H1 (cell line): ENCODE data around the gene FAT2. TPM values are rescaled to one million over a fixed set of nuclear protein-coding genes. Genes with fewer than 3 reads are reported as not detected.

ENCODE experiments used
- CHD2 ChIP-seq: IDR thresholded peaks from 2 replicates; pipeline ENCODE4 v1.6.1; 2012; ENCODE audit warnings: low read length, improper control_type of control experiment
- CTBP2 ChIP-seq: IDR thresholded peaks from 2 replicates; pipeline ENCODE4 v1.7.0; 2011; ENCODE audit warnings: borderline replicate concordance, mild to moderate bottlenecking, moderate library complexity, mixed read lengths, low read length; ENCODE audit not compliant: insufficient read depth, insufficient read length
- MAFK ChIP-seq: IDR thresholded peaks from 2 replicates; pipeline ENCODE4 v1.6.1; 2012; ENCODE audit warnings: low read depth, mild to moderate bottlenecking, improper control_type of control experiment, low read length
- NRF1 ChIP-seq: IDR thresholded peaks from 2 replicates; pipeline ENCODE4 v1.6.1; 2011; ENCODE audit warnings: mild to moderate bottlenecking, low read depth, low read length, improper control_type of control experiment
- POLR2AphosphoS5 ChIP-seq: IDR thresholded peaks from 2 replicates; pipeline ENCODE4 v1.6.1; 2011; ENCODE audit warnings: low read depth, low read length
- RFX5 ChIP-seq: IDR thresholded peaks from 2 replicates; pipeline ENCODE4 v1.6.1; 2011; ENCODE audit warnings: low read depth, low read length, improper control_type of control experiment, borderline replicate concordance
- SP2 ChIP-seq: IDR thresholded peaks from 2 replicates; pipeline ENCODE4 v1.6.1; 2012; ENCODE audit warnings: mild to moderate bottlenecking, low read length, inconsistent platforms
- SRF ChIP-seq: IDR thresholded peaks from 2 replicates; pipeline ENCODE4 v1.6.1; 2011; ENCODE audit warnings: mild to moderate bottlenecking, low read depth, low read length, moderate library complexity
- polyA plus RNA-seq, 7 experiments: library from polyadenylated mRNA; depleted of rRNA in 3 of 7; stranded (reverse) in 5 of 7; unstranded in 2 of 7; fragments of >200 nt in 5 of 7; fragments of 200-250 nt in 2 of 7; gene quantifications; 1 replicate in 5 of 7; 2 replicates in 1 of 7; 4 replicates in 1 of 7; pipeline versions ENCODE4 v1.2.1 to v1.2.3, GENCODE V29; 2011 to 2013; ENCODE audit warnings: missing spikeins in 2 of 7, mixed read lengths in 2 of 7
- total RNA-seq: library from RNA; stranded (reverse); fragmentation: NEBNext Ultra II Directional; extraction: Animal tissue kit (Norgen Biotek cat#: 25700); gene quantifications from 2 replicates; pipeline ENCODE4 v1.2.1, GENCODE V29; 2021
- TF ChIP-seq, protein P1 (sequence below): fragments of 300-600 bp; sonication (generic); IDR thresholded peaks from 2 replicates; pipeline ENCODE4 v1.7.1; 2012; ENCODE audit warnings: low read length, moderate library complexity, mild to moderate bottlenecking, inconsistent platforms; ENCODE audit not compliant: insufficient replicate concordance
- TF ChIP-seq, protein P2 (sequence below): IDR thresholded peaks from 2 replicates; pipeline ENCODE4 v1.6.1; 2011; ENCODE audit warnings: low read length, improper control_type of control experiment

FAT2 gene
- total and polyA plus RNA-seq, 2 of the 8 experiments (the other 6 are each of a cell fraction or from before 2014, with no cell fraction given) = 0.12 to 0.30 TPM

DNA sequence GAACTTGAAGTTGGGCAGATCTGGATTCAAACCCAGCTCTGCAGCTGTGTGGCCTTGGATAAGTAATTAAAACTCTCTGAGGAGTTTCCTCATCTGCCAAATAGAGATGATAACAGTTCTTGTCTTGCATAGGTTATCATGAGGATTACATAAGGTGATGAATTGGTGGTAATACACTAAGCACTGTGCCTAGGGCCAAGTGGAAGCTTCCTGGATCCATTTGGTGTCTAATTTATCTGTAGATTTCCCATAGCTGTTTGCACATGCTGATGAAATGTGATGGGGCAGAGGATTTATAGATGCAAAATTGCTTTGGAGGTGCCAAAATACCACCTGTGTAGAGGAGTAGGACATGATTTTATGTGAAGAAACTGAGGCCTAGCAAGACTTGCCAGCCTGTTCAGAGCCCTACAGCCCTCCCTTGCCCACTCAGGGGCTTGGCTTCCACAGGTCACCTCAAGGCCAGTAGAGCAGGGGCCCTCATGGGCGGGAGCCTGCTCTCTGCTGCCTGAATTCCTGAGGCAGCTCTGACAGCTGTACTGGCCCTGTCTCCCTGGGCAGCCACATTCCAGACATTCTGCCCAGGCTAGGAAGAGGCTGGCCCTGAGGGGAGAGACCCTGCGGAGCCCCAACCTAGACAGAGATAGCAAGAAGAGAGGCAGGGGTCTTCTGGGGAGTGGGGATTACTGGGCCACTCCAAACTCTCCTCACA is 5.9 kb upstream of the FAT2 start (continued):
- TF ChIP-seq SRF (no peak), RFX5 (no peak), SP2 (no peak), NRF1 (no peak), CHD2 (no peak), CTBP2 (peak; percentile 100), POLR2AphosphoS5 (no peak), MAFK (no peak)
- TF ChIP-seq, protein P1, sequence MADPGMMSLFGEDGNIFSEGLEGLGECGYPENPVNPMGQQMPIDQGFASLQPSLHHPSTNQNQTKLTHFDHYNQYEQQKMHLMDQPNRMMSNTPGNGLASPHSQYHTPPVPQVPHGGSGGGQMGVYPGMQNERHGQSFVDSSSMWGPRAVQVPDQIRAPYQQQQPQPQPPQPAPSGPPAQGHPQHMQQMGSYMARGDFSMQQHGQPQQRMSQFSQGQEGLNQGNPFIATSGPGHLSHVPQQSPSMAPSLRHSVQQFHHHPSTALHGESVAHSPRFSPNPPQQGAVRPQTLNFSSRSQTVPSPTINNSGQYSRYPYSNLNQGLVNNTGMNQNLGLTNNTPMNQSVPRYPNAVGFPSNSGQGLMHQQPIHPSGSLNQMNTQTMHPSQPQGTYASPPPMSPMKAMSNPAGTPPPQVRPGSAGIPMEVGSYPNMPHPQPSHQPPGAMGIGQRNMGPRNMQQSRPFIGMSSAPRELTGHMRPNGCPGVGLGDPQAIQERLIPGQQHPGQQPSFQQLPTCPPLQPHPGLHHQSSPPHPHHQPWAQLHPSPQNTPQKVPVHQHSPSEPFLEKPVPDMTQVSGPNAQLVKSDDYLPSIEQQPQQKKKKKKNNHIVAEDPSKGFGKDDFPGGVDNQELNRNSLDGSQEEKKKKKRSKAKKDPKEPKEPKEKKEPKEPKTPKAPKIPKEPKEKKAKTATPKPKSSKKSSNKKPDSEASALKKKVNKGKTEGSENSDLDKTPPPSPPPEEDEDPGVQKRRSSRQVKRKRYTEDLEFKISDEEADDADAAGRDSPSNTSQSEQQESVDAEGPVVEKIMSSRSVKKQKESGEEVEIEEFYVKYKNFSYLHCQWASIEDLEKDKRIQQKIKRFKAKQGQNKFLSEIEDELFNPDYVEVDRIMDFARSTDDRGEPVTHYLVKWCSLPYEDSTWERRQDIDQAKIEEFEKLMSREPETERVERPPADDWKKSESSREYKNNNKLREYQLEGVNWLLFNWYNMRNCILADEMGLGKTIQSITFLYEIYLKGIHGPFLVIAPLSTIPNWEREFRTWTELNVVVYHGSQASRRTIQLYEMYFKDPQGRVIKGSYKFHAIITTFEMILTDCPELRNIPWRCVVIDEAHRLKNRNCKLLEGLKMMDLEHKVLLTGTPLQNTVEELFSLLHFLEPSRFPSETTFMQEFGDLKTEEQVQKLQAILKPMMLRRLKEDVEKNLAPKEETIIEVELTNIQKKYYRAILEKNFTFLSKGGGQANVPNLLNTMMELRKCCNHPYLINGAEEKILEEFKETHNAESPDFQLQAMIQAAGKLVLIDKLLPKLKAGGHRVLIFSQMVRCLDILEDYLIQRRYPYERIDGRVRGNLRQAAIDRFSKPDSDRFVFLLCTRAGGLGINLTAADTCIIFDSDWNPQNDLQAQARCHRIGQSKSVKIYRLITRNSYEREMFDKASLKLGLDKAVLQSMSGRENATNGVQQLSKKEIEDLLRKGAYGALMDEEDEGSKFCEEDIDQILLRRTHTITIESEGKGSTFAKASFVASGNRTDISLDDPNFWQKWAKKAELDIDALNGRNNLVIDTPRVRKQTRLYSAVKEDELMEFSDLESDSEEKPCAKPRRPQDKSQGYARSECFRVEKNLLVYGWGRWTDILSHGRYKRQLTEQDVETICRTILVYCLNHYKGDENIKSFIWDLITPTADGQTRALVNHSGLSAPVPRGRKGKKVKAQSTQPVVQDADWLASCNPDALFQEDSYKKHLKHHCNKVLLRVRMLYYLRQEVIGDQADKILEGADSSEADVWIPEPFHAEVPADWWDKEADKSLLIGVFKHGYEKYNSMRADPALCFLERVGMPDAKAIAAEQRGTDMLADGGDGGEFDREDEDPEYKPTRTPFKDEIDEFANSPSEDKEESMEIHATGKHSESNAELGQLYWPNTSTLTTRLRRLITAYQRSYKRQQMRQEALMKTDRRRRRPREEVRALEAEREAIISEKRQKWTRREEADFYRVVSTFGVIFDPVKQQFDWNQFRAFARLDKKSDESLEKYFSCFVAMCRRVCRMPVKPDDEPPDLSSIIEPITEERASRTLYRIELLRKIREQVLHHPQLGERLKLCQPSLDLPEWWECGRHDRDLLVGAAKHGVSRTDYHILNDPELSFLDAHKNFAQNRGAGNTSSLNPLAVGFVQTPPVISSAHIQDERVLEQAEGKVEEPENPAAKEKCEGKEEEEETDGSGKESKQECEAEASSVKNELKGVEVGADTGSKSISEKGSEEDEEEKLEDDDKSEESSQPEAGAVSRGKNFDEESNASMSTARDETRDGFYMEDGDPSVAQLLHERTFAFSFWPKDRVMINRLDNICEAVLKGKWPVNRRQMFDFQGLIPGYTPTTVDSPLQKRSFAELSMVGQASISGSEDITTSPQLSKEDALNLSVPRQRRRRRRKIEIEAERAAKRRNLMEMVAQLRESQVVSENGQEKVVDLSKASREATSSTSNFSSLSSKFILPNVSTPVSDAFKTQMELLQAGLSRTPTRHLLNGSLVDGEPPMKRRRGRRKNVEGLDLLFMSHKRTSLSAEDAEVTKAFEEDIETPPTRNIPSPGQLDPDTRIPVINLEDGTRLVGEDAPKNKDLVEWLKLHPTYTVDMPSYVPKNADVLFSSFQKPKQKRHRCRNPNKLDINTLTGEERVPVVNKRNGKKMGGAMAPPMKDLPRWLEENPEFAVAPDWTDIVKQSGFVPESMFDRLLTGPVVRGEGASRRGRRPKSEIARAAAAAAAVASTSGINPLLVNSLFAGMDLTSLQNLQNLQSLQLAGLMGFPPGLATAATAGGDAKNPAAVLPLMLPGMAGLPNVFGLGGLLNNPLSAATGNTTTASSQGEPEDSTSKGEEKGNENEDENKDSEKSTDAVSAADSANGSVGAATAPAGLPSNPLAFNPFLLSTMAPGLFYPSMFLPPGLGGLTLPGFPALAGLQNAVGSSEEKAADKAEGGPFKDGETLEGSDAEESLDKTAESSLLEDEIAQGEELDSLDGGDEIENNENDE = no peak
- TF ChIP-seq, protein P2, sequence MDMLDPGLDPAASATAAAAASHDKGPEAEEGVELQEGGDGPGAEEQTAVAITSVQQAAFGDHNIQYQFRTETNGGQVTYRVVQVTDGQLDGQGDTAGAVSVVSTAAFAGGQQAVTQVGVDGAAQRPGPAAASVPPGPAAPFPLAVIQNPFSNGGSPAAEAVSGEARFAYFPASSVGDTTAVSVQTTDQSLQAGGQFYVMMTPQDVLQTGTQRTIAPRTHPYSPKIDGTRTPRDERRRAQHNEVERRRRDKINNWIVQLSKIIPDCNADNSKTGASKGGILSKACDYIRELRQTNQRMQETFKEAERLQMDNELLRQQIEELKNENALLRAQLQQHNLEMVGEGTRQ = no peak
